Mucosa of gallbladder (tissue), 1 donor: ENCODE data around the gene SEPTIN11. TPM values are rescaled to one million over a fixed set of nuclear protein-coding genes. Genes with fewer than 3 reads are reported as not detected.

Source experiments
- DNase-seq: peaks from one replicate; pipeline ENCODE4 v3.0.0-alpha.2; 2020; ENCODE audit warnings: low spot score
- total RNA-seq: library from RNA; stranded (reverse); gene quantifications from one replicate; pipeline ENCODE4 v1.2.1, GENCODE V29; 2021
- donor health status: DM: no; HTN: no; CAD: no.

Gene SEPTIN11
- 64.0 TPM for total RNA-seq

DNA sequence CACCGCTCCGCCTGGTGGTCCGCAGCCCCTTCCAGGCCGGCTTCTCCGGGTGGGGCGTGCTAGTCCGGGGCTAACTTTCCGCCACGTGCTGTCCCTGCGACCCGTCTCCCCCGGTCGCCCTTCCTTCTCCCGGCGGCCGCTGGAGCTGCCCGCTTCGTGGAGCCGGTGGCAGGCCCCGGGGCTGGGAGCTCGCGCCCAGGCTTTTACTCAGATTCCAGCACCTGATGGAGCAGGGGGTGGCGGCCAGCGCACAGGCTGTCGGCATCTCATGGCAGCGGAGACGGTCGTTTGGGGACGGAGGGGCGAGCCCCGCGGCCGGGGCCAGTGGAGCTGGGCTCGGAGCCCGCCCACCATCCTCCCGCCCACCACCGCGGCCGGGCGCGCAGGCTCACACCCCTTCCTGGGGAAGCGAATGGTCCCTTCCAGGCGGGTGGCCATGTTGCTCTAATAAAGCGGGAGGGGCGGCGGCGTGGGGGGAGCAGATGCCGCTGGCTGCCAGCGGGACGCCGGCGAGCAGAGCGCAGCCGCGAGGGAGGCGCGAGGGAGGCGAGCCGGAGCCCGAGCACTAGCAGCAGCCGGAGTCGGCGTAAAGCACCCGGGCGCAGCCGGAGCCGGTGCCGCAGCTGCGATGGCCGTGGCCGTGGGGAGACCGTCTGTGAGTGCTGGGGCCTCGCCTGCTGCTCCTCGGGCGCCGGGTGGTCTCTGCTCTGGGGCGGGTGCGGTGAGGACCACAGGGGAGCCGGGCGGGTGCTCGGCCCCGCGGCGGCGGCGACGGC is at the start of gene SEPTIN11:
Gene SEPTIN11, plus strand, starts transcription at position 477 of the 776 bp plus-strand sequence. Its CDS starts 152 bp downstream, at position 629.
- DNase-seq: peak; percentile 92

DNA sequence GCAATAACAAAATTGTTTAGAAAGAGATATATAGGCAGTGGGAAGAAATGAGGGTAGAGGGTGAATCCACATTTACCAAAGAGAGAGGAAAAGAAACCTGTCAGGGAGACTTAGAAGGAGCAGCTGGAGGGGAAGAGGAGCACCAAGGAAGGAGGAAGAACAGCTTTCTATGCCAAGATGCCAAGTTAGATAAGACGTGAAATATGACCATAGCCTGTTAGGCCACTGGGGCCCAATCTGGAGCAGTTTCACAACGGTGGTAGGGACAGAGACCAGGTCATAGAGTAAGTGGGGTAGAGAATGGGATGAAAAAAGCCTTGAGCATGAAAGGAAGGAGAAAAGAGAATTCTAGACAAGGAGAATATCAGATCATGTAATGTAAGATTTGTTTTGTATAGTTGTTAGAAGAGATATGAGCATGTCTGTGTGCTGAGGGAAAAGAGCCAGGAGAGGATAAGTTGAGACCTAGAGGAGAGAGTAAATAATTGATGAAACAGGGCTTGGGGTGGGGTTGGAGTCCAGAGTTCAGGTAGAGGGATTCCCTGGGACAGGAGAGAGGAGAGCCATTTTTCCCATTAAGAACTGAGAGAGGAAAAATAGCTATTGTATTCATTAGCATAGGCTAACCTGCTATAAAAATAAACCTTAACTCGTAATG is 47.2 kb upstream of the SEPTIN11 start:
- peak; percentile 58 for DNase-seq

DNA sequence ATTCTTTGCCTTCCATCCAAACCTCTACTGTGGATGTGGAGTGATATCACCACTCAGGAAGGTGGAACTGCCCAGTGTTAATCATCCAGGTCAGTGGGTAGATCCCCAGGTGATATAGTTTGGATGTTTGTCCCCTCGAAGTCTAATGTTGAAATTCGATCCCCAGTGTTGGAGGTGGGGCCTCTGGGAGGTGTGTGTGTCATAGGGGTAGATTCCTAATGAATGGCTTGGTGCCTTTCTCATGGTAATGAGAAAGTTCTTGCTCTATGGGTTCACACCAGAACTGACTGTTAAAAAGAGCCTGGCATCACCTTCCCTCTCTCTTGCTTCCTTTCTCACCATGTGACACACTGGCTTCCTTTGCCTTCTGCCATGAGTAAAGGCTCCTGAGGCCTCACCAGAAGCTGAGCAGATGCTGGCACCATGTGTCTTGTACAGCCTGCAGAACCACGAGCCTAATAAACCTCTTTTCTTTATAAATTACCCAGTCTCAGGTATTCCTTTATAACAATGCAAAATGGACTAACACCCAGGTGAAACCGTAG is 44.8 kb upstream of the SEPTIN11 start:
- no peak for DNase-seq

DNA sequence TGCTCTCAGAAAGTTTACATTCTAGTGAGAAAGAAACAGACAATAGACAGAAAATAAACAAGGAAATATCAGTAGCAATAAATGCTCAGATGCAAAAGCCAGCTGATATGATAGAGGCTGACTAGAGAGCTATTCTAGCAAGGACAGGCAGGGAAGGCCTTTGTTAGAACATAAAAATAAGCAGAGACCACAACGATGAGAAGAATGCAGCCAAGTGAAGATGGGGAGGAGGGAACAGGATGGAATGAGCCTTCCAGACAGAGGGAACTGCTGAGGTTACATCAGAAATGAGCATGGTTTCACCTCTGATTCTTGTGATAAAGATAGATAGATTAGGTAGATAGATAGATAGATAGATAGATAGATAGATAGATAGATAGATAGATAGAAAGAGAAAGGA is 44.0 kb upstream of the SEPTIN11 start:
- no peak for DNase-seq

DNA sequence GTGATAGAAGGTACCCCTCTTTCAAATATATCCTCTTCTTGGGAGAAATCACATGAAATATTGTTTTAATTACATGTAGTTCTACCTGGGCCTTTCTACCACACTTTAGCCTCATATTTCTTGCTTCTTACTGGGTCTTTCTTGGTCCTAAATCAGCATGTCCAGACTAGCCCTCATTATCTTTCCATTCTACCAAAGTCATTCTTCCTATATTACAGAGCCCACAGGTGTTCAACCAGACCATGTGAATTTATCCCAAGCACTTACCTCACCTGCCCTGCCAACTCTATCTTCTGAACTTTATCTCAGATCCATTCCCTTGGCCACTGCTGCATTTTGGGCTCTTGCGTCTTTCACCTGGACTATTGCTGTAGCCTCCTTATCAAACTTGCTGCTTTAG is 39.8 kb upstream of the SEPTIN11 start:
- DNase-seq: no peak

DNA sequence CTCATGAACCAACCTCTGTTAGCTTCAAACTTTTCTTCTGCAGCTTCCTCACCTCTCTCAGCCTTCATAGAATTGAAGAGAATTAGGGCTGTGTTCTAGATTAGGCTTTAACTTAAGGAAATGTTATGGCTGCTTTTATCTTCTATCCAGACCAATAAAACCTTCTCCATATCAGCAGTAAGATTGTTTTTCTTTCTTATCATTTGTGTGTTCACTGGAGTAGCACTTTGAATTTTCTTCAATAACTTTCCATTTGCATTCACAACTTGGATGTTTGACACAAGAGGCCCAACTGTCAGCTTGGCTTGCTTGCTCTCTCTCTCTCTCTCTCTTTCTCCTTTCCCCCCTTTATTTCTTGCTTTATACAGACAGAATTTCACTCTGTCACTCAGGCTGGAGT is 28.8 kb upstream of the SEPTIN11 start:
- DNase-seq: no peak

DNA sequence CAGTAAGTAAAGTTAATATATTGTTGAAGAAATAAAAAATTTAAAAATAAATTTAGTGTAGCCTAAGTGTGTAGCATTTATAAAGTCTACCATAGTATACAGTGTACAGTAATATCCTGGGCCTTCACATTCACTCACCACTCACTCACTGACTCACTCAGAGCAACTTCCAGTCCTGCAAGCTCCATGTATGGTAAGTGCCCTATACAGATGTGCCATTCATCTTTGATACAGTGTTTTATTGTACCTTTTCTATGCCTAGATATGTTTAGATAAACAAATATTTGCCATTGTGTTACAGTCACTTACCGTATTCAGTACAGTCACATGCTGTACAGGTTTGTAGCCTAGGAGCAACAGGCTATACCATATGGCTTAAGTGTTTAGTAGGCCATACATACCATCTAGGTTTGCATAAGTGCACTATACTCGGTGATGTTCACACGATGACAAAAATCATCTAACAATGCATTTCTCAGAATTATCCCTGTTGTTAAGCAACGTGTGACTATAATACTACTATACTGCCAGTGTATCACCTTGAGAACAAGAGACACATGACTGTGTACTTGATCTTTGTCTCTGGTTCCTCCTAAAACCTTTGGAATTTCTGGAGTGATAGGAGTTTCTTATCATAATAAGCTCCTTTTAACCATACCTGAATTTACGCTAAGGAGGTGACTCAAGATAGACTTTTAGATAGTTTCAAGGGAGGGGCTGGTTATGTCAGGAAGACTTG is 25.8 kb upstream of the SEPTIN11 start:
- DNase-seq: no peak

DNA sequence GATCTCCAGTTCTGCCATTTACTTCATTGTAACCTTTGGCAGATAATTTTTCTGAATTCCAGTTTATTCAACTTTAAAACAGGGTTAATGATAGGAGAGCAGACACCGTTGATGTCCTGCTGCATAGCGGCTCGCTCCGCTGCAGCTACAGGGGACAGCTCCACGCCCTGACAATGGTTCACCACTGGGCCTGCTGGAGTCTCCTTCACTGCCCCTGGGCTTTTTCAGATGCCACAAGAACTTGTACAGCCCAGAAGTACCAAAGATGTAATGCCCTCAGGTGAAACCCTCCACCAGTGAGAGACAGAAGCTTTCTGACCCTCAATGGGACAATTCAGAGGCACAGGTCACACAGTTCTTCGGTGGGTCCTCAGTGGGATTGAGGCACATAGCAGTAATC is 22.7 kb upstream of the SEPTIN11 start:
- no peak for DNase-seq

DNA sequence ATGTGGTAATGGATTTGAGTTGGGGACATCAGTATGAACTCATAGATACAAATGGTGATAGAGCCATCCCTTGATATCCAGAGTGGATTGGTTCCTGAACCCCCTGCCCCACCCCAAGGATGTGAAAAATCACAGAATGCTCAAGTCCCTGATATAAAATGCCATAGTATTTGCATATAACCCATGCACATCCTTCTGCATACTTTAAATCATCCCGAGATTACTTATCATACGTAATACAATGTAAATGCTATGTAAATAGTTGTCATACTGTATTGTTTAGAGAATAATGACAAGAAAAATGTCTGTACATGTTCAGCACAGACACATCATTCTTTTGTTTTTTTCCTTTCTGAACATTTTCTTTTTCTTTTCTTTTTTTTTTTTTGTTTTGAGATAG is 18.9 kb upstream of the SEPTIN11 start:
- no peak for DNase-seq

DNA sequence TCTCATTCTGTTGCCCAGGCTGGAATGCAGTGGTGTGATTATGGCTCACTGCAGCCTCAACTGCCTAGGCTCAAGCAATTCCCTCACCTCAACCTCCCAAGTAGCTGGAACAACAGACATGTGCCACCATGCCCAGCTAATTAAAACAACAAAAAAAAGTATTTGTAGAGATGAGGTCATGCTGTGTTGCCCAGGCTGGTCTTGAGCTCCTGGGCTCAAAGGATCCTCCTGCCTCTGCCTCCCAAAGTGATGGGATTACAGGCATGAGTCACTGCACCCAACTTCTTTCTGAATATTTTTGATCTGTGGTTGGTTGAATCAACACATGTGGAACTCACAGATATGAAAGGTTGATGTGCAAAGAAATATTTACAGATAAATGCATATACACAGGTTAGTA is 18.5 kb upstream of the SEPTIN11 start:
- DNase-seq: no peak

DNA sequence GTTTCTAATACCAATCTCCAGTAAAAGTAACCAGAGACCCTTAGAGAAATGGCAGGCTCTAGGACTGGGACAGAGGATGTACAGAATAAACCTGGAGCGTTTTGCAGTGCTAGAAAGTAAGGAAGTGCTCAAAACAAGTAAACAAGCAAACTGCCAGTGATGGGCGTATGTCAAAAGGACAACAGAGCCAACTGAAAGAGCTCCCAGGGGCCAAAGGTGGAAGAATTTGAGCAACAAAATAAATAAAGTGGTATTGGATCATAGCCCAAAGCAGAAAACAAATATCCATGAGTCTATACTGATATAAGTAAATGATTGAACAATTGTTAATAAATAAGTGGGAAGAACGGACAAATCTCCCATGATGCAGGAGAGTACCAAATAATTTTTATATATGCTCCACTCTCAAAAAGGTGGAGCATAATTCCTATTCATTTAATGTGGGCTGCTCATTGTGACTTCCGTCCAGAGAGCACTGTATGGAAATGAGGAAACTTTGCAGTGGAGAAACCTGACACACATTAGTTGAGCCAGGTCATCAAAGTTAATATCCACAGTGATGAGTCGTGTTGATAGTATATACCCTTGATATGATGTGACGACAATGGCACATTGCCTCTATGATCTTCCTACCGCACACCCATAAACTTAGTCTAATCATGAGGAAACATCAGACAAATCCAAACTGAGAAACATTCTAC is 17.8 kb upstream of the SEPTIN11 start:
- no peak for DNase-seq

DNA sequence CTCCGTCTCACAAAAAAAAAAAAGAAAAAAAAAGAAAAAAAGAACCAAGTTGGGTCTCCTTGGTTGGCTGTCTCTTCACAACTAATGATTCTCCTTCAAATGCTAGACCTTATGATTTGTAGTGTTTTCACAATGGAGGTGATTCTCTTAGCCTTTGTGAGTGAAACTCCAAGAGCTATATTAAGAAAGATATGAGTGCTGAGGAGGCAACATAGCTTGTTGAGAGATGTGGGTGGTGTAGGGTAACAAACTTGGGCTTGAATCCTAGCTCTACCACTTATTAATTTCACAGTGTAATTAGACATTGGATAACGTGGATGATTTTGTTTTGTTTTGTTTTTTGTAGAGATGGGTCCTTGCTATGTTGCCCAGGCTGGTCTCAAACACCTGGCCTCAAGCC is 10.4 kb upstream of the SEPTIN11 start:
- no peak for DNase-seq

DNA sequence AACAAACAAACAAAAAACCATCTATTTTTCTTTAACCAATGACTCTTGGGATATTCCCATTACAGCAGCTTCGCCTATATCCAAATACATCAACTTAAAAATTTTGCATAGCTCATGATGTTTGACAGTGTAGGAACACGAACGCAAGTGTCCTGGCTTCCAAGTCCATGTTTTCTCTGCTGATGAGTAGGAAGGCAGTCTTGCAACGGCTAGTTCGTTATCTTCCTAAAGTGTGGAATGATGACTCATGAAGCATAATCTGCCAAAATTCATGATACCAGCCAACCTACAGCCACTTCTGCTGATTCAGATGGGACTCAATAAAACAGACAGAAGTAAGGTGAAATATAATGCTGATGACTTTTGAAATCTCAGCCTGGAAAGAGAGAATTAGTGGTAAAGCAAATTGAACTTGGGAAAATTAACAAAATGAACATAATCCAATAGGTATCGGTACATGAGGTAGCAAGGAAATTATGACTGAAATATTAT is 6.4 kb upstream of the SEPTIN11 start:
- no peak for DNase-seq

DNA sequence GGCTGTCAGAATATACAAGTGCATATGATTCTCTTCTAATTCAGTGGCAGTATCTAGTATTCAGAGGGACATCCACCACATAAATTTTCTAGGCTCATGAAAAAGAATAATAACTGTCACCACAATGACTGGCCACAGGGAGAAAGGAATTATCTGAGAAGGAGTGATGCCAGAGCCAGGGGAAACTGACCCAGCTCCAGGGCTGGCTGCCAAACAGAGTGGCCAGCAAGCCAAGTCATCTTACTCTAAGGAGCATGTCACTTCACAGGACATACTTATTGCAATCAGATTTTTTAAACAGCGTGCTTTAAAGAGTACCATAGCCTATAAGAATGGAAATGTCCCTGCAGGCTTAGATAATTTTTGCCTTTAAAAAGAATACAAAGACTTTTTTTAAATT is 5.8 kb upstream of the SEPTIN11 start:
- no peak for DNase-seq

DNA sequence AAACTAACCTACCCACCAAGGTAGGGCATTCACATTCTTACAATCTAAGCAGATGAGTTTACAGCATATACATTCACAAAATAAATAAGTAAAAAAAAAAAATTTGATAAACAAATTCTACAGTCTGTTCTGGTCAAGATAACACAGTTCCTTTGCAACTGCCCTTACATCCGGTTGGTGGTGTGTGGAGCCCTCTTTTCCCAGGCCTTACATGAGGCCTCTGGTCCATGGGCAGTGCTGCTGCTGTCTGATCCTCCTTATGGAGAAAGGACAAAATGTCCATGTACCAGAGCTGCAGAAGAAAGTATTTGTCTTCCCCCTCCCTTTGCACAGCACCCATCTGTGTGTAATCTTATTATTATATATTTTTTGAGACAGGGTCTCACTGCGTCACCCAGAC is 2.2 kb upstream of the SEPTIN11 start:
- DNase-seq: no peak

DNA sequence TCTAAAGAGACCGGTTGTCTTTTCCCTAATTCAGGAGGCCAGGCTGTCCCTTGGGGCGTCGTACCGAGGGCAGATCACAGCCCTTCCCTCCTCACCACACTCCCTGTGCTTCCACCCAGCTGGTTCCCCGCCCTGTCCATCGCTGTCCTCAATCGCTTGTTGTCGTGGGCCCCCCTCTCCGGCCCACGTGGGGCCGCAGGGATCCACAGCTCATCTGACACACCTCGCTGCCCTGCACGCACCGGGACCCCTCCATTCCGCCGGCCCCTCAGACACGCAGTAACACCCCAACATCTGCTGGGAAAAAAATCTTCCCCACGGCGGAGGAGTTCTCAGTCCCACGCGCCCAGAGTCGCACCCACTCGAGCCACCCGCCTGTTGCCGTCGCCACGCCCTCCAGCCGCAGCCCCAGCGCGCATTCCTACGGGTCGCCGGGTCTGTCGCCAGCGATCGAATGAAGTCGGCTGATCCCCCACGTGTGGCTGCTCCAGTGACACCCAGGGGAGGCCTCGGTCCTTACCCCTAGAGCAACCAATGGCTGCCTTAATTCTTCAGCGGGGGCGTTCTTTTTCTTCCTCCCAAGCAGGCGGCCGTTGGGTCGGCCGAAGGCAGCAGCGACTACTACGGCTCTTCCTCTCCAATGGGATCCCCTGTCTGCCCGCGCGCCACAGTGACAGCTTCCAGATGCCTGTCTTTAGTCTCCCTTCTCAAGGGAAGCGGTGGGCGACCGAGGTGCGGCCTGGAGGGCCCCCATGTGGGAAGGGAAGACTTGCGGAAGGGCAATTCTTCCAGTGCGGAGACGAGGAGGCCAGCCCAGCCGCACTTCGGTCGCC is 893 bp upstream of the SEPTIN11 start:
- peak; percentile 70 for DNase-seq

DNA sequence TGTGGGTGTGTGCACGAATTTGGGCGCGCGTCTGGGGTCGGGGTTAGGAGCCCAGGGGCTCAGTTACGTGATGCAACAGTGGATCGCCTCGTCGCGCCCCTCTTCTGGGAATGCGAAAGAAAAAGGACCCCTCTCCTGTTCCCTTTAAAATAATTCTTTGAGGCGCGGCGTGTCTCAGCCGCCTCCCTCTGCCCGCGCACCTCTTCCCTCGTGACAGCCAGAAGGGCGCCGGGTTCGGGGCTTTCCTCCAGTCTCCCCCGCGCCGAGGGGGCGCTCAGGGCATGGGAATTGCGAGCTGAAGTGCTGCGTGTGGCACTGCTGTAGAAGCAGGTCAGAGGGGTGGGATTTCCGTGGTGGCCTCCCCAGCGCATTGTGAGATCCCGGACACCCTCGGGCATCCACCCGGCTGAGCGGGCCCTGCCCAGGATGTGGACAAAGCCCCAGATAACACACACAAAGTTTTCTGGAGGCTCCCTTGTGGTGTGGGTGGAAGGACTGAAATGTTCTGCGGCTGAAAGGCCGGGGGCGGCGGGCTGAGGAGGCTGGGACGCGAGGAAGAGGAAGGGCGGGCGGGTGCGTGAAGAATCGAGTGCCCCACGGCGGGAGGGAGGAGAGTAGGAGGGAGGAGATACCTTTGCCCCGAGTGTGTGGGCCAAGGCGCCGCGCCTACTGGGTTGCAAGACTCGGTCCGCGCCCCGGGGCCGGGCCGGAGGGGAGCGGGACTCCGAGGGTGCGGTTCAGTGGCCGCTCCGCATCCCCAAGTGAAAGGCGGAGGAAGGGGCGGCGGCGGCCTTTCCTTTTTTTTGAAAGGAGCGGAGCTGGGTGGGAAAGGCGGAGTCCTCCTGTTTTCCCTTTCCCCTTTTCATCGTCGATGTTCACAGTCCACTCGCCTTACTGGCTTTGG is 752 bp downstream of the SEPTIN11 start:
- peak; percentile 44 for DNase-seq

DNA sequence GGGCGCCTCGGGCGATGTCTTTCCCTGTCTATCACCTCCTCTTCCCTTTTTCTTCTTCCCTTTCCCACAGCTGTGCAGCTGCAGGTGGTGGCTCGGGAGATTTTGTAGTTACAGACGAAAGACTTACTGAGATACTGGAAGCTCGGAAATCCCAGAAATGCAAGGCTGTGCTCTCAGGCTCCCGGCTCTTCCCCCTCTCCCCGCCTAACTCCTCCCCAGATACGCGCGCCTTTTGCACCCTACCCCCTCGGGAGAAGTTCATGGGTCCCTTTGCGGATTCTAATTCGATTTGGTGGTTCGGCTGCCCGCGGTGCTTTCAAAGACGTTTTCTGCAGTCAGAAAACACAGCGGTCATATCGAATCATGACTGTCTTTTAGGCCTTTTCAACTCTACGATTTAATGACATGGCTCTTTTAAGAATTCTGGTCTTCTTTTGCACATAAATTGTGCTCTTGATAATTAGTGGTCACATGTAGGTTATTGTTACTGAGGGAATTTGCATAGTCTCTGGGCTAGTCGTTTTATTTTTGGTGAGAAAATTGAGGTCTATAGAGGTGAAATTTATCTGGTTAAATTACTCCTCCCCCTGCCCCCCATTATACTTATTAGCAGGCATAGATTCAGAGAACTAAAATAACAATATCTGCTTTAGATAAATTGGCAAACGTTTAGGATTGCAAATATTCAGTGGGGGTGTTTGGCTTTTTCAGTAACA is 1.6 kb downstream of the SEPTIN11 start:
- no peak for DNase-seq

DNA sequence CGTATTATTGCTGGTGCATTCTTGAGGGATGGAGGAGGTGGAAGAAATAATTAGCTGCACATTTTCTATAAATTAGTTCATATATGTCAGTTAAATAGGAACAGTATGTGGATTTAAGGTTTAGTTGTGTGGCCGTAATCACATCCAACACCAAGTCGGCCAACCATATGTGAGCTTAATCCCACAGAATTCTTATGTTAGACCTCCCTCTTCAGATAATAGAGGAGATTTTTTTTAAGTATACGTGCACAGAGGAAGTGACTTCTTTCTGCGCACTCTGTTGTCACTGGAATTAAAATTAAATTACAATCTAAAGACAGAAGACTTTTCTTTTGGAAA is 2.1 kb downstream of the SEPTIN11 start:
- no peak for DNase-seq
